Vagina (tissue), 2 donors: ENCODE results near the gene B4GALNT1. TPM values are rescaled to one million over a fixed set of nuclear protein-coding genes. Genes with fewer than 3 reads are reported as not detected.

Experiments used
- DNase-seq, 2 donors: peaks; one replicate each; pipeline ENCODE4 v3.0.0-alpha.2; 2017; ENCODE audit errors: extremely low spot score in 2 of 2
- H3K27ac ChIP-seq: fragments of 200-600 bp; sonication (generic); one replicate; pipeline ENCODE4 v1.5.1; 2019
- H3K27me3 ChIP-seq: fragments of 200-600 bp; sonication (generic); one replicate; pipeline ENCODE4 v1.5.1; 2019
- H3K36me3 ChIP-seq, 2 donors: fragments of 200-600 bp; sonication (generic); one replicate each; pipeline ENCODE4 v1.5.1; 2017 to 2019
- H3K4me1 ChIP-seq: fragments of 200-600 bp; sonication (generic); one replicate; pipeline ENCODE4 v1.5.1; 2019
- H3K4me3 ChIP-seq, 2 donors: fragments of 200-600 bp; sonication (generic); 1 replicate in 1 of 2; 2 replicates in 1 of 2; pipeline ENCODE4 v1.5.1; 2016 to 2019
- H3K9me3 ChIP-seq: fragments of 200-600 bp; sonication (generic); one replicate; pipeline ENCODE4 v1.5.1; 2019
- POLR2A ChIP-seq, 2 donors: fragments of 450-650 bp; IDR thresholded peaks; one replicate each; pipeline ENCODE4 v1.6.1; 2017; ENCODE audit warnings: antibody characterized with exemption in 2 of 2, mild to moderate bottlenecking in 2 of 2, moderate library complexity in 2 of 2
- POLR2AphosphoS5 ChIP-seq, 2 donors: sonication (generic); formaldehyde crosslinking; IDR thresholded peaks; one replicate each; pipeline ENCODE4 v1.9.0; 2017; ENCODE audit warnings: antibody characterized with exemption in 2 of 2, mild to moderate bottlenecking in 2 of 2, low read depth in 1 of 2; ENCODE audit not compliant: insufficient read depth in 1 of 2
- intact Hi-C: fragments of 100-400 bp; cut with DNase I; formaldehyde crosslinking; loops from one replicate; pipeline ENCODE4 v1.15.1; 2023
- total RNA-seq: library from RNA; depleted of rRNA; stranded (reverse); fragments of >200 nt; gene quantifications from one replicate; pipeline ENCODE4 v1.2.3, GENCODE V29; 2016
- TF ChIP-seq, protein P1 (sequence below), 3 experiments: fragments of 450-650 bp in 2 of 3; fragments of 200-600 bp in 1 of 3; sonication (generic) in 1 of 3; IDR thresholded peaks; one replicate each; pipeline ENCODE4 v1.5.1; 2017 to 2019; ENCODE audit warnings: antibody characterized with exemption in 3 of 3, mild to moderate bottlenecking in 2 of 3, moderate library complexity in 2 of 3

B4GALNT1 gene
- total RNA-seq, 1 donor from 2014 or later = 7.6 TPM

DNA sequence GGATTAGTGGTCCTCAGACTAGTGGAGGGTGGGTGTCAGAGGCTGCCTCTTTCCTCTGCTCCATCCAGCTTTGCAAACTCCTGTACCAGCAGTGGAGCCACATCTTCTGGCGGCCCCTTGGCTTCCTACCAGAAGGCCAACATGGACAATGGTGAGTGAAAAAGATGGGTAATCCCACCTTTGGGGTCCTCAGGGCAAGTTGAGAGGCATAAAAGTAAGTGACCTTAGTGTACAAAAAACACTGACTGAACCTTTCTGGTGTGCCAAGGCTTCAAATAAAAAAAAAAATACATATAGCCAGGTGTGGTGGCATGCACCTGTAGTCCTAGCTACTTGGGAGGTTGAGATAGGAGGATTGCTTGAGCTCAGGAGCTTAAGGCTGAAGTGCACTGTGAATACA lies 51.2 kb downstream of the B4GALNT1 start:
- no peaks in the 10 kb centered on the region for H3K9me3 ChIP-seq
- intact Hi-C loops = no loop called here
- TF ChIP-seq POLR2AphosphoS5 (IDR thresholded peaks at IDR 0.05; ENCODE audit: insufficient read depth in 1 of 2, low read depth in 1 of 2) (no peak), POLR2A (IDR thresholded peaks at IDR 0.05) (no peak)
- TF ChIP-seq, protein P1, sequence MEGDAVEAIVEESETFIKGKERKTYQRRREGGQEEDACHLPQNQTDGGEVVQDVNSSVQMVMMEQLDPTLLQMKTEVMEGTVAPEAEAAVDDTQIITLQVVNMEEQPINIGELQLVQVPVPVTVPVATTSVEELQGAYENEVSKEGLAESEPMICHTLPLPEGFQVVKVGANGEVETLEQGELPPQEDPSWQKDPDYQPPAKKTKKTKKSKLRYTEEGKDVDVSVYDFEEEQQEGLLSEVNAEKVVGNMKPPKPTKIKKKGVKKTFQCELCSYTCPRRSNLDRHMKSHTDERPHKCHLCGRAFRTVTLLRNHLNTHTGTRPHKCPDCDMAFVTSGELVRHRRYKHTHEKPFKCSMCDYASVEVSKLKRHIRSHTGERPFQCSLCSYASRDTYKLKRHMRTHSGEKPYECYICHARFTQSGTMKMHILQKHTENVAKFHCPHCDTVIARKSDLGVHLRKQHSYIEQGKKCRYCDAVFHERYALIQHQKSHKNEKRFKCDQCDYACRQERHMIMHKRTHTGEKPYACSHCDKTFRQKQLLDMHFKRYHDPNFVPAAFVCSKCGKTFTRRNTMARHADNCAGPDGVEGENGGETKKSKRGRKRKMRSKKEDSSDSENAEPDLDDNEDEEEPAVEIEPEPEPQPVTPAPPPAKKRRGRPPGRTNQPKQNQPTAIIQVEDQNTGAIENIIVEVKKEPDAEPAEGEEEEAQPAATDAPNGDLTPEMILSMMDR (IDR thresholded peaks at IDR 0.05) = no peak
- H3K27me3 ChIP-seq = no peaks in the 10 kb centered on the region
- H3K4me1 ChIP-seq = no peaks in the 10 kb centered on the region
- H3K4me3 ChIP-seq = no peak overlapping the region
- H3K36me3 ChIP-seq = no peaks in the 10 kb centered on the region
- DNase-seq = no peak
- H3K27ac ChIP-seq = no peak overlapping the region

DNA sequence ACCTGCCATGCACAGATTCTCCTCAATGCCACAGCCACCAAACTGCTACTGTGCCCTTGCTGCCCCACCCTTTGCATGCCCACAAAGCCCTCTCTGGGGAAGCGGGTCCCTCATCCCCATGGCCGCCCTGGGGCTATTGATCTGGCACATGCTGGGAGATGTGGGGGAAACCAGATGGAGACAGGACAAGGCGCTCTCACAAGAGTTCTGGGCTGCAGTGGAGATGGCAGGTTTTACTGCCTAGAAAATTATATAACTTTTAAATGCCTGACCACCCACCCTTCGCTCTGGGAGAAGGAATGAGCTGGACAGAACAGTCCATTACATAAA lies 52.6 kb downstream of the B4GALNT1 start:
- Histone ChIP-seq H3K9me3 (no peaks in the 10 kb centered on the region), H3K27me3 (no peaks in the 10 kb centered on the region), H3K36me3 (no peaks in the 10 kb centered on the region), H3K4me3 (no peak overlapping the region), H3K27ac (no peak overlapping the region), H3K4me1 (no peaks in the 10 kb centered on the region)
- TF ChIP-seq, protein P1 (IDR thresholded peaks at IDR 0.05) = no peak
- TF ChIP-seq POLR2A (IDR thresholded peaks at IDR 0.05) = no peak
- no peak for TF ChIP-seq POLR2AphosphoS5 (IDR thresholded peaks at IDR 0.05; ENCODE audit: insufficient read depth in 1 of 2, low read depth in 1 of 2)
- no peak for DNase-seq
- intact Hi-C loops = no loop called here

DNA sequence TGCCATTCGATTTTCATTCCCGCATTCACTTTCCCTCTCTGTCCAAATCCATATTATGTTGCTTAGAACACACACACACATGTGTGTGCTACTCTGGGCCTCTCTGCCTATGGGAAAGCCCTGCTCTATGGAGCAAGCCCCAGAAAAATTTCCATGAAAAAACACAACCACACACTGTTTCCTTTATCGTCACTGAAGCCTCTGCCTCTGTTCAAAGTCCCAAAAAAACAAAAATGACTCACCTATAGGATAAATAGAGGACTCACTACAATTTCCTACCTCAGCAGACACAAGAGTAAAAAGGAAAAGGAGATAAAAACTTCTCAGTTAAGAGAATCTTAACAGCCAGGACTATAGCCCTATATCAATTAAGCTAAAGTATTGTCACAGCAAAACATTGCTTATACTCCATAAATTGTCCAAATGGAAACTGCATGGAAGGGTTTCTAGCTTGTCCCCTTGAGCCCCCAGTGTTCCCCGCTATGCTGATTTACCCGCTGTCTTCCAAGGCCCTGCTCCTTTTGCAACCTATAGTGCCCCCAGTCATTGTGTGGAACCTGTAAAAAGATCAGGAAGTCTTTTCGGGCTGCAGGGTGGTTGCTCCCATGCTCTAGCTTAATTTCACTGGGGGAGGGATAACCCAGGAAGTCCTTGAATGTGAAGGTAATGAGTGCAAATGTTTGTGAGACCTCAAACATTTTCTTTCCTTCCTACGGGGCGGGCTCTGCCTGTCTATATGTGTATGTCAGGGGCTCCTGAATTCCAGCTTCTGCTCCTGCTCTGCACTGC lies 53.1 kb downstream of the B4GALNT1 start:
- intact Hi-C loops = no loop called here
- H3K4me3 ChIP-seq = no peak overlapping the region

DNA sequence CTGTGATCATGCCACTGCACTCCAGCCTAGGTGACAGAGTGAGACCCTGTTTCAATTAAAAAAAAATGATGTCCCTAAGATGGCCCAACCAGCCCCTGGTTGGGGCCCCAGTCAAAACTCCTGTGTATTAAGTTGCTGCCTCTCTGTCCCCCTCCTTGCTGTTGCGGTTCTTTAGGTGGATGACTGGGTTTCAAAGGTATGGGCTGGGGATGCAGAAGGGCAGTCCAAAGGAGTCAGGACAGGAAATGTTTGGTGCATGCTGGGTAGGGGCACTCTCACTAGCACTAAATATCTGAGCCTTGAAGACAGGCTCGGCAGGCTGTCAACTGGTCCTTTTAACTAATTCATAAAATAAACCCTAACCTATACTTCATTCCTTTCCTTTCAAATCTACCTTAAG lies 54.0 kb downstream of the B4GALNT1 start:
- TF ChIP-seq, protein P1 (IDR thresholded peaks at IDR 0.05) = no peak
- no peak for TF ChIP-seq POLR2AphosphoS5 (IDR thresholded peaks at IDR 0.05; ENCODE audit: insufficient read depth in 1 of 2, low read depth in 1 of 2)
- TF ChIP-seq POLR2A (IDR thresholded peaks at IDR 0.05) = no peak
- H3K4me1 ChIP-seq = no peaks in the 10 kb centered on the region
- H3K27me3 ChIP-seq = no peaks in the 10 kb centered on the region
- H3K27ac ChIP-seq = no peak overlapping the region
- no peaks in the 10 kb centered on the region for H3K9me3 ChIP-seq
- no peak for DNase-seq
- H3K4me3 ChIP-seq = no peak overlapping the region
- no peaks in the 10 kb centered on the region for H3K36me3 ChIP-seq
- intact Hi-C loops = no loop called here

More for the DNA sequence above, 53.1 kb downstream of the B4GALNT1 start:
- Histone ChIP-seq H3K9me3 (no peaks in the 10 kb centered on the region), H3K4me1 (no peaks in the 10 kb centered on the region), H3K27me3 (no peaks in the 10 kb centered on the region), H3K27ac (no peak overlapping the region), H3K36me3 (no peaks in the 10 kb centered on the region)
- no peak for DNase-seq
- TF ChIP-seq, protein P1 (IDR thresholded peaks at IDR 0.05) = no peak
- TF ChIP-seq POLR2A (IDR thresholded peaks at IDR 0.05) (no peak), POLR2AphosphoS5 (IDR thresholded peaks at IDR 0.05; ENCODE audit: insufficient read depth in 1 of 2, low read depth in 1 of 2) (no peak)

DNA sequence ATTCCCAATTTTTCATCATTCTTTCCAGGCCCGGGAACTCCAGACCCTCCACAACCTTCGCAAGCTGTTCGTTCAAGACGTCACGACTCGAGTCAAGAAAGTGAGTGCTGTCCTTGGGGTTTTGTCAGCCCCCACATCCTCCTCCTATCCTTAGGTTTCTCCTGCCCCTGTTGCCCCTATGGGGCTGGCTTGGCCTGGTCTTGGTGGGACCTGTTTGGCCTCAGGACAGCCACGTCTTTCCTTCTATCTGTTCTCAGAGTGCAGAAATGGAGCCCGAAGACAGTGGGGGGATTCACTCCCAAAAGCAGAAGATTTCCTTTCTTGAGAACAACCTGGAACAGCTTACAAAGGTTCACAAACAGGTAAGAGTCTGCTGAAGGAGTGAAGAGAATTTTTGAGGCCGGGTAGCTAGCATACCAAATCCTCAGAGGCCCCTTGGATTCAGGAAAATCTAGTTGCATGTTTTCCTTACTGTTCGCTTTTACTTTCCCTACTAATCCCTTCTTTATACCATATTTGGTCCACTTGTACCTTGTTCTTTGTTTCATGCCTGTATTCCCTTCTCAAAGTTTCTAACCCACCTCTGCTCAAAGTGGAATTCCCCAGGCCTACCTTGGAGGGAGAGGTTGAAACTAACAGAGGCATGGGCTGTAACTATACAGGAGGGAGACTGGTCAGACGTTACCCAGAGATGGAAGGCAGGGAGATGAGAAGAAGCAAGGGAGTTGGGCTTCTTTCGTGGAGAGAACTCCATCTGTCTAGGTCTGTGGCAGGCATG lies 54.8 kb downstream of the B4GALNT1 start:
- no peaks in the 10 kb centered on the region for H3K36me3 ChIP-seq
- H3K27me3 ChIP-seq = no peaks in the 10 kb centered on the region
- no peaks in the 10 kb centered on the region for H3K4me1 ChIP-seq
- TF ChIP-seq POLR2A (IDR thresholded peaks at IDR 0.05) = no peak
- TF ChIP-seq POLR2AphosphoS5 (IDR thresholded peaks at IDR 0.05; ENCODE audit: insufficient read depth in 1 of 2, low read depth in 1 of 2) = no peak
- TF ChIP-seq, protein P1 (IDR thresholded peaks at IDR 0.05) = no peak
- no peak overlapping the region for H3K4me3 ChIP-seq
- no peak overlapping the region for H3K27ac ChIP-seq
- no peaks in the 10 kb centered on the region for H3K9me3 ChIP-seq
- DNase-seq = no peak
- intact Hi-C loops = no loop called here
